HUES64 (cell line): ENCODE data around the gene ATRN.
"Not testable (repeated sequence)": the region's sequence is repeated elsewhere in the genome, so short reads cannot be mapped to it uniquely, and the experiment has no call there.

Experiments
- H3K27ac ChIP-seq: 2 replicates; pipeline ENCODE4 v1.7.0; 2013; ENCODE audit warnings: low read depth, low read length, inconsistent platforms
- H3K27me3 ChIP-seq: 2 replicates; pipeline ENCODE4 v1.6.1; 2013; ENCODE audit warnings: mild to moderate bottlenecking, low read length; ENCODE audit not compliant: insufficient read depth
- H3K36me3 ChIP-seq: 2 replicates; pipeline ENCODE4 v1.6.1; 2013; ENCODE audit warnings: mild to moderate bottlenecking, low read length; ENCODE audit not compliant: insufficient read depth
- H3K4me1 ChIP-seq: 2 replicates; pipeline ENCODE4 v1.6.1; 2013; ENCODE audit warnings: mild to moderate bottlenecking, low read length, moderate library complexity; ENCODE audit not compliant: insufficient read depth
- H3K4me3 ChIP-seq: 2 replicates; pipeline ENCODE4 v1.5.1; 2013; ENCODE audit warnings: mild to moderate bottlenecking, low read length, moderate library complexity
- H3K9ac ChIP-seq: 2 replicates; pipeline ENCODE4 v1.6.1; 2013; ENCODE audit warnings: mild to moderate bottlenecking, low read depth, low read length
- H3K9me3 ChIP-seq: 2 replicates; pipeline ENCODE4 v1.6.1; 2013; ENCODE audit warnings: low read depth, low read length; ENCODE audit not compliant: insufficient read depth
- WGBS: fragments of 150-250, 120-280 bp; methylation state at CpG from one replicate; pipeline ENCODE4 v1.1.7; 2013; ENCODE audit warnings: missing lambda C conversion rate; 5-methylcytosine and 5-hydroxymethylcytosine counted together

Gene ATRN

GRCh38 chr20:3515379-3516170 is 44.8 kb downstream of the ATRN start:
- Histone ChIP-seq H3K4me1 (no peaks in the 10 kb centered on the region), H3K27ac (no peak overlapping the region), H3K36me3 (no peaks in the 10 kb centered on the region), H3K9ac (no peak overlapping the region), H3K27me3 (no peaks in the 10 kb centered on the region), H3K9me3 (no peaks in the 10 kb centered on the region), H3K4me3 (no peak overlapping the region)
- WGBS: 92% methylated on average over 2 of the region's 3 CpGs

GRCh38 chr20:3521852-3522740 is 51.3 kb downstream of the ATRN start:
- H3K4me1 ChIP-seq: no peaks in the 10 kb centered on the region
- peaks cover 12% of the 10 kb centered on the region; the same call in 1 of the 2 replicates for H3K9me3 ChIP-seq
- no peaks in the 10 kb centered on the region for H3K27me3 ChIP-seq
- no peak overlapping the region for H3K27ac ChIP-seq
- no peaks in the 10 kb centered on the region for H3K36me3 ChIP-seq
- no peak overlapping the region for H3K4me3 ChIP-seq
- H3K9ac ChIP-seq: no peak overlapping the region
- WGBS: 94% methylated on average over 5 of the region's 5 CpGs

GRCh38 chr20:3524696-3525095 is 53.9 kb downstream of the ATRN start:
- H3K27ac ChIP-seq, H3K4me3 ChIP-seq, H3K27me3 ChIP-seq, H3K36me3 ChIP-seq, H3K4me1 ChIP-seq, H3K9ac ChIP-seq: not testable (repeated sequence)
- WGBS: 89% methylated on average over 4 of the region's 5 CpGs
- H3K9me3 ChIP-seq: peaks cover 12% of the 10 kb centered on the region; the same call in 1 of the 2 replicates

- H3K9ac ChIP-seq: no peak overlapping the region
- WGBS: 96% methylated on average over 3 of the region's 3 CpGs
- H3K9me3 ChIP-seq: no peaks in the 10 kb centered on the region
- H3K4me1 ChIP-seq: no peaks in the 10 kb centered on the region
- H3K36me3 ChIP-seq: no peaks in the 10 kb centered on the region
- H3K27me3 ChIP-seq: no peaks in the 10 kb centered on the region
- H3K4me3 ChIP-seq: no peak overlapping the region
- no peak overlapping the region for H3K27ac ChIP-seq
Observed at GRCh38 chr20:3532089-3532615, 61.3 kb downstream of the ATRN start.

GRCh38 chr20:3537733-3538132 is 66.9 kb downstream of the ATRN start:
- WGBS: no CpG with 5 or more reads among the region's 1 CpG
- H3K4me1 ChIP-seq, H3K9me3 ChIP-seq, H3K36me3 ChIP-seq, H3K27ac ChIP-seq, H3K27me3 ChIP-seq, H3K4me3 ChIP-seq, H3K9ac ChIP-seq: not testable (repeated sequence)

- no peaks in the 10 kb centered on the region for H3K9me3 ChIP-seq
- no peak overlapping the region for H3K4me3 ChIP-seq
- H3K27me3 ChIP-seq: no peaks in the 10 kb centered on the region
- no peak overlapping the region for H3K9ac ChIP-seq
- WGBS: 88% methylated on average over 3 of the region's 3 CpGs
- no peak overlapping the region for H3K27ac ChIP-seq
- no peaks in the 10 kb centered on the region for H3K4me1 ChIP-seq
- H3K36me3 ChIP-seq: peaks cover 2% of the 10 kb centered on the region; the same call in 1 of the 2 replicates
Observed at GRCh38 chr20:3539311-3540107, 68.7 kb downstream of the ATRN start.

- no peak overlapping the region for H3K27ac ChIP-seq
- H3K9me3 ChIP-seq: no peaks in the 10 kb centered on the region
- 90% methylated on average over 5 of the region's 5 CpGs for WGBS
- no peak overlapping the region for H3K4me3 ChIP-seq
- H3K27me3 ChIP-seq: no peaks in the 10 kb centered on the region
- no peaks in the 10 kb centered on the region for H3K4me1 ChIP-seq
- H3K36me3 ChIP-seq: peaks cover 2% of the 10 kb centered on the region; the same call in 1 of the 2 replicates
- no peak overlapping the region for H3K9ac ChIP-seq
Observed at GRCh38 chr20:3541887-3542721, 71.3 kb downstream of the ATRN start.

- H3K36me3 ChIP-seq: peaks cover 4% of the 10 kb centered on the region; the same call in 1 of the 2 replicates
- 93% methylated on average over 6 of the region's 6 CpGs for WGBS
- H3K9ac ChIP-seq: no peak overlapping the region
- no peaks in the 10 kb centered on the region for H3K4me1 ChIP-seq
- H3K4me3 ChIP-seq: no peak overlapping the region
- no peaks in the 10 kb centered on the region for H3K9me3 ChIP-seq
- no peaks in the 10 kb centered on the region for H3K27me3 ChIP-seq
- no peak overlapping the region for H3K27ac ChIP-seq
Observed at GRCh38 chr20:3543901-3544507, 73.2 kb downstream of the ATRN start.

- Histone ChIP-seq H3K27ac (no peak overlapping the region), H3K4me1 (no peaks in the 10 kb centered on the region), H3K36me3 (0 out of 2 replicates have a peak, but pooled peaks cover 8% of the 10 kb centered on the region), H3K4me3 (no peak overlapping the region), H3K9me3 (no peaks in the 10 kb centered on the region), H3K27me3 (no peaks in the 10 kb centered on the region), H3K9ac (no peak overlapping the region)
- 98% methylated on average over 1 of the region's 1 CpG for WGBS
Observed at GRCh38 chr20:3545401-3545925, 74.6 kb downstream of the ATRN start.
